Hepatic stellate cell (primary cell): ENCODE results near the gene CARHSP1.
A peak's percentile ranks its signal among the peaks of the same experiment; 100 is the strongest.
"Not testable (repeated sequence)": the region's sequence is repeated elsewhere in the genome, so short reads cannot be mapped to it uniquely, and the experiment has no call there.

Experiments
- DNase-seq: peaks from one replicate; pipeline ENCODE4 v3.0.0; 2011; ENCODE audit warnings: low spot score

CARHSP1 gene

GRCh38 chr16:8893426-8893825 lies 24.6 kb upstream of the CARHSP1 start:
- no peak for DNase-seq

GRCh38 chr16:8892101-8892575 lies 23.3 kb upstream of the CARHSP1 start:
- no peak for DNase-seq

GRCh38 chr16:8890549-8890921 lies 21.7 kb upstream of the CARHSP1 start:
- DNase-seq = no peak

- no peak for DNase-seq
Measured at GRCh38 chr16:8889893-8890548, 21.2 kb upstream of the CARHSP1 start.

GRCh38 chr16:8888951-8889892 lies 20.4 kb upstream of the CARHSP1 start:
- DNase-seq = no peak

GRCh38 chr16:8887952-8888560 lies 19.2 kb upstream of the CARHSP1 start:
- peak; percentile 73 for DNase-seq

- no peak for DNase-seq
Measured at GRCh38 chr16:8887431-8887765, 18.6 kb upstream of the CARHSP1 start.

GRCh38 chr16:8886593-8887430 lies 18.0 kb upstream of the CARHSP1 start:
- no peak for DNase-seq

- peak; percentile 63 for DNase-seq
Measured at GRCh38 chr16:8885674-8886592, 17.1 kb upstream of the CARHSP1 start.

GRCh38 chr16:8882725-8883377 lies 14.0 kb upstream of the CARHSP1 start:
- DNase-seq = no peak

- no peak for DNase-seq
Measured at GRCh38 chr16:8882041-8882617, 13.3 kb upstream of the CARHSP1 start, which contains the start of gene LITAFD. Gene LITAFD (plus strand): TSS chr16:8882351. CDS start chr16:8884356, 2,005 bp downstream.

- no peak for DNase-seq
Measured at GRCh38 chr16:8880839-8881510, 12.2 kb upstream of the CARHSP1 start.

- DNase-seq = peak; percentile 86
Measured at GRCh38 chr16:8878523-8878911, 9.7 kb upstream of the CARHSP1 start.

- DNase-seq = no peak
Measured at GRCh38 chr16:8877894-8878522, 9.2 kb upstream of the CARHSP1 start.

GRCh38 chr16:8875317-8875716 lies 6.5 kb upstream of the CARHSP1 start:
- DNase-seq = not testable (repeated sequence)

- no peak for DNase-seq
Measured at GRCh38 chr16:8874388-8874787, 5.6 kb upstream of the CARHSP1 start.

- DNase-seq = not testable (repeated sequence)
Measured at GRCh38 chr16:8873866-8874195, 5.0 kb upstream of the CARHSP1 start.

- DNase-seq = no peak
Measured at GRCh38 chr16:8872967-8873865, 4.4 kb upstream of the CARHSP1 start.
